HepG2 (cell line): ENCODE results near the gene KLC4. TPM values are rescaled to one million over a fixed set of nuclear protein-coding genes. Genes with fewer than 3 reads are reported as not detected.
A peak's percentile ranks its signal among the peaks of the same experiment; 100 is the strongest.

Experiments used
- ATAD3A ChIP-seq: sonication (generic); formaldehyde crosslinking; IDR thresholded peaks from 2 replicates; pipeline ENCODE4 v1.4.0; 2020; ENCODE audit warnings: missing genetic modification reagents
- BHLHE40 ChIP-seq: IDR thresholded peaks from 2 replicates; pipeline ENCODE4 v1.6.1; 2011; ENCODE audit warnings: low read length, improper control_type of control experiment
- GPN1 ChIP-seq: sonication (generic); formaldehyde crosslinking; IDR thresholded peaks from 2 replicates; pipeline ENCODE4 v1.5.1; 2020; ENCODE audit warnings: missing genetic modification reagents, borderline replicate concordance
- HDAC2 ChIP-seq: sonication (generic); formaldehyde crosslinking; IDR thresholded peaks from 2 replicates; pipeline ENCODE4 v1.4.0; 2020; ENCODE audit warnings: missing genetic modification reagents
- HHEX ChIP-seq: IDR thresholded peaks from 2 replicates; pipeline ENCODE4 v1.6.1; 2016; ENCODE audit warnings: control low read depth
- KLF11 ChIP-seq: IDR thresholded peaks from 2 replicates; pipeline ENCODE4 v1.6.1; 2016; ENCODE audit warnings: missing compliant biosample characterization
- KLF13 ChIP-seq: sonication (generic); formaldehyde crosslinking; IDR thresholded peaks from 2 replicates; pipeline ENCODE4 v1.4.0; 2020; ENCODE audit warnings: mild to moderate bottlenecking, missing genetic modification reagents
- LCORL ChIP-seq, 2 experiments: fragments of 450-650 bp in 1 of 2; sonication (generic) in 1 of 2; formaldehyde crosslinking in 1 of 2; IDR thresholded peaks; 2 replicates each; pipeline versions ENCODE4 v1.5.0 to v1.6.1; 2017 to 2020; ENCODE audit warnings: antibody characterized with exemption in 1 of 2, missing genetic modification reagents in 1 of 2
- MEIS2 ChIP-seq: sonication (generic); formaldehyde crosslinking; IDR thresholded peaks from 2 replicates; pipeline ENCODE4 v1.9.0; 2021; ENCODE audit warnings: mild to moderate bottlenecking, missing genetic modification reagents
- MTF1 ChIP-seq: sonication (generic); formaldehyde crosslinking; IDR thresholded peaks from 2 replicates; pipeline ENCODE4 v1.5.0; 2020; ENCODE audit warnings: missing genetic modification reagents
- MXI1 ChIP-seq: IDR thresholded peaks from 3 replicates; pipeline ENCODE4 v1.6.1; 2012; ENCODE audit warnings: low read depth, low read length, inconsistent platforms, borderline replicate concordance
- NKX3-1 ChIP-seq: sonication (generic); formaldehyde crosslinking; IDR thresholded peaks from 2 replicates; pipeline ENCODE4 v1.5.0; 2020; ENCODE audit warnings: missing genetic modification reagents
- RXRA ChIP-seq: sonication (generic); formaldehyde crosslinking; IDR thresholded peaks from 2 replicates; pipeline ENCODE4 v1.5.1; 2020; ENCODE audit warnings: missing genetic modification reagents
- SALL2 ChIP-seq: sonication (generic); formaldehyde crosslinking; IDR thresholded peaks from 2 replicates; pipeline ENCODE4 v1.8.1; 2023; ENCODE audit warnings: mild to moderate bottlenecking, missing genetic modification reagents, inconsistent platforms
- SAP130 ChIP-seq: IDR thresholded peaks from 2 replicates; pipeline ENCODE4 v1.6.1; 2016; ENCODE audit warnings: low read depth
- THAP11 ChIP-seq: IDR thresholded peaks from 2 replicates; pipeline ENCODE4 v1.6.1; 2016; ENCODE audit warnings: missing biosample characterization, missing genetic modification reagents
- ZFP1 ChIP-seq: IDR thresholded peaks from 2 replicates; pipeline ENCODE4 v1.6.1; 2016
- ZNF12 ChIP-seq: sonication (generic); formaldehyde crosslinking; IDR thresholded peaks from 2 replicates; pipeline ENCODE4 v1.5.0; 2020; ENCODE audit warnings: missing genetic modification reagents
- ZNF331 ChIP-seq: sonication (generic); formaldehyde crosslinking; IDR thresholded peaks from 2 replicates; pipeline ENCODE4 v1.4.0; 2020; ENCODE audit warnings: missing genetic modification reagents
- ZNF383 ChIP-seq: sonication (generic); formaldehyde crosslinking; IDR thresholded peaks from 2 replicates; pipeline ENCODE4 v1.4.0; 2020; ENCODE audit warnings: missing genetic modification reagents, mild to moderate bottlenecking, borderline replicate concordance
- ZNF431 ChIP-seq: sonication (generic); formaldehyde crosslinking; IDR thresholded peaks from 2 replicates; pipeline ENCODE4 v1.9.0; 2022; ENCODE audit warnings: missing genetic modification reagents, low read depth, mild to moderate bottlenecking, borderline replicate concordance
- ZNF724P ChIP-seq: sonication (generic); formaldehyde crosslinking; IDR thresholded peaks from 2 replicates; pipeline ENCODE4 v1.8.0; 2022; ENCODE audit warnings: missing genetic modification reagents, borderline replicate concordance
- polyA plus RNA-seq, 8 experiments: library from polyadenylated mRNA; depleted of rRNA in 3 of 8; stranded (reverse) in 7 of 8; unstranded in 1 of 8; fragments of >200 nt; fragmentation: Illumina TruSeq in 4 of 8; extraction: Trizol in 4 of 8; gene quantifications; 2 replicates each; pipeline versions ENCODE4 v1.2.1 to v1.2.3, GENCODE V29; 2011 to 2016; ENCODE audit warnings: low read depth in 4 of 8, missing spikeins in 1 of 8, mixed read lengths in 1 of 8; ENCODE audit not compliant: insufficient read depth in 1 of 8
- total RNA-seq, 5 experiments: library from RNA; depleted of rRNA; stranded (reverse); fragments of >200 nt; fragmentation: Illumina TruSeq; extraction: Trizol; gene quantifications; 2 replicates each; pipeline ENCODE4 v1.2.3, GENCODE V29; 2016; ENCODE audit warnings: low read depth in 1 of 5
- TF ChIP-seq, protein P1 (sequence below): sonication (generic); formaldehyde crosslinking; IDR thresholded peaks from 2 replicates; pipeline ENCODE4 v1.5.0; 2020; ENCODE audit warnings: missing genetic modification reagents
- TF ChIP-seq, protein P2 (sequence below): fragments of 450-650 bp; IDR thresholded peaks from 2 replicates; pipeline ENCODE4 v1.6.1; 2017
- TF ChIP-seq, protein P3 (sequence below): sonication (generic); formaldehyde crosslinking; IDR thresholded peaks from 2 replicates; pipeline ENCODE4 v1.5.0; 2020; ENCODE audit warnings: missing genetic modification reagents, mild to moderate bottlenecking, borderline replicate concordance
- TF ChIP-seq, protein P4 (sequence below): IDR thresholded peaks from 2 replicates; pipeline ENCODE4 v1.6.1; 2012; ENCODE audit warnings: inconsistent platforms
- TF ChIP-seq, protein P5 (sequence below), 2 experiments: sonication (generic) in 1 of 2; formaldehyde crosslinking in 1 of 2; IDR thresholded peaks; 2 replicates each; pipeline versions ENCODE4 v1.4.0 to v1.6.1; 2018 to 2020; ENCODE audit warnings: missing genetic modification reagents in 2 of 2, borderline replicate concordance in 1 of 2, low read depth in 1 of 2, mild to moderate bottlenecking in 1 of 2, missing biosample characterization in 1 of 2

Gene KLC4
- total and polyA plus RNA-seq, 2 of the 13 experiments (the other 11 are each of a cell fraction or from before 2014, with no cell fraction given) = 45.4 to 70.4 TPM

DNA sequence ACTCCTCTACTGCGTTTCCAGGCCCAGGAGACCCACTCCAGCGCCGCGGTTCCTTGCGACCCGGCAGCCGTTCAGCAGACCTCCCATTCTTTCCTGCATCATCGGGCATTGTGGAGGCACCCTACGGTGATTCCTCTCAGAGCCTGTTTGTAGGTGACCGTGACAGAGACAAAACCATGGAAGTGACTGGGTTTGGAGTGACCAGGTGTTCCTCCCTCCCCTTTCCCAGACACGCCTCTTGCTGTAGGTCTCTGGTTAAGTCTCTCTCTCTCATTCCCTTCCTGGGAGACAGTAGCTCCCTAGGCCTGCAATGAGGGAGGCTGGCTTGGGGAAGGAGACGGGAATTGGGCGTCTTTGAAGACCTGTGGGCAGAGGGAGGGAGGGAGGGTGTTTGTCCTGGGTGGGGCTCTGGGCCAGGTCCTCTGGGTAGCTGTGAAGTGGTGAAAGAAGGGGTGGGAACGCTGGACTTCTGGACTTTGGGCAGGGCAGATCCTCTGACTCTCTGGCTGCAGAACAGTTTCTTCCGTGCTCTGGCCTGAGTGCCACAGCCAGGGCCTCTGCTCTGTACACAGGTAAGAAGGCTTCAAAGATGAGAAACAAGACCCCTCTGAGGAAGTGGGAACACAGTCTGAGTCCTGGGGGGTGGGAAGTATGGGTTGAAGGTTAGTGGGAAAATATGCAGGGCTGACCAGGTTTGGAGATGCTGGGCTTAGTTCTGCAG is 763 bp downstream of the KLC4 start (continued):
- 0 out of 3 replicates have a peak, but pooled peaks have one; percentile 5 for TF ChIP-seq MXI1
- no peak for TF ChIP-seq ATAD3A (CRISPR knock-in tag)
- TF ChIP-seq KLF11 (CRISPR knock-in tag) = 0 out of 2 replicates have a peak, but pooled peaks have one; percentile 69
- TF ChIP-seq ZFP1 (CRISPR knock-in tag) = no peak
- TF ChIP-seq MEIS2 (CRISPR knock-in tag) = peak; percentile 13; the same call in 1 of the 2 replicates
- peak; percentile 80 for TF ChIP-seq ZNF331 (CRISPR knock-in tag)
- peak; percentile 84; the same call in 1 of the 2 replicates for TF ChIP-seq ZNF383 (CRISPR knock-in tag)
- TF ChIP-seq MTF1 (CRISPR knock-in tag) = no peak
- TF ChIP-seq, protein P1, sequence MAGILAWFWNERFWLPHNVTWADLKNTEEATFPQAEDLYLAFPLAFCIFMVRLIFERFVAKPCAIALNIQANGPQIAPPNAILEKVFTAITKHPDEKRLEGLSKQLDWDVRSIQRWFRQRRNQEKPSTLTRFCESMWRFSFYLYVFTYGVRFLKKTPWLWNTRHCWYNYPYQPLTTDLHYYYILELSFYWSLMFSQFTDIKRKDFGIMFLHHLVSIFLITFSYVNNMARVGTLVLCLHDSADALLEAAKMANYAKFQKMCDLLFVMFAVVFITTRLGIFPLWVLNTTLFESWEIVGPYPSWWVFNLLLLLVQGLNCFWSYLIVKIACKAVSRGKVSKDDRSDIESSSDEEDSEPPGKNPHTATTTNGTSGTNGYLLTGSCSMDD (CRISPR knock-in tag) = no peak
- TF ChIP-seq RXRA (CRISPR knock-in tag) = no peak; the same call in none of the 2 replicates
- TF ChIP-seq GPN1 (CRISPR knock-in tag) = no peak
- TF ChIP-seq, protein P2, sequence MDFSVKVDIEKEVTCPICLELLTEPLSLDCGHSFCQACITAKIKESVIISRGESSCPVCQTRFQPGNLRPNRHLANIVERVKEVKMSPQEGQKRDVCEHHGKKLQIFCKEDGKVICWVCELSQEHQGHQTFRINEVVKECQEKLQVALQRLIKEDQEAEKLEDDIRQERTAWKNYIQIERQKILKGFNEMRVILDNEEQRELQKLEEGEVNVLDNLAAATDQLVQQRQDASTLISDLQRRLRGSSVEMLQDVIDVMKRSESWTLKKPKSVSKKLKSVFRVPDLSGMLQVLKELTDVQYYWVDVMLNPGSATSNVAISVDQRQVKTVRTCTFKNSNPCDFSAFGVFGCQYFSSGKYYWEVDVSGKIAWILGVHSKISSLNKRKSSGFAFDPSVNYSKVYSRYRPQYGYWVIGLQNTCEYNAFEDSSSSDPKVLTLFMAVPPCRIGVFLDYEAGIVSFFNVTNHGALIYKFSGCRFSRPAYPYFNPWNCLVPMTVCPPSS = no peak
- TF ChIP-seq BHLHE40 = no peak; the same call in 1 of the 2 replicates
- TF ChIP-seq SALL2 (CRISPR knock-in tag) = no peak; the same call in 1 of the 2 replicates
- TF ChIP-seq, protein P3, sequence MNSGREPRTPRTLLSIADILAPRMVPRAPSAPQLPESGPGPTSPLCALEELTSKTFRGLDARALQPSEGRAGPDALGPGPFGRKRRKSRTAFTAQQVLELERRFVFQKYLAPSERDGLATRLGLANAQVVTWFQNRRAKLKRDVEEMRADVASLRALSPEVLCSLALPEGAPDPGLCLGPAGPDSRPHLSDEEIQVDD (CRISPR knock-in tag) = 0 out of 2 replicates have a peak, but pooled peaks have one; percentile 19
- TF ChIP-seq SAP130 (CRISPR knock-in tag) = peak; percentile 86
- no peak; the same call in 1 of the 2 replicates for TF ChIP-seq ZNF12 (CRISPR knock-in tag)
- TF ChIP-seq ZNF724P = 0 out of 2 replicates have a peak, but pooled peaks have one; percentile 49
- no peak; the same call in 1 of the 2 replicates for TF ChIP-seq ZNF431 (CRISPR knock-in tag)
- TF ChIP-seq, protein P4, sequence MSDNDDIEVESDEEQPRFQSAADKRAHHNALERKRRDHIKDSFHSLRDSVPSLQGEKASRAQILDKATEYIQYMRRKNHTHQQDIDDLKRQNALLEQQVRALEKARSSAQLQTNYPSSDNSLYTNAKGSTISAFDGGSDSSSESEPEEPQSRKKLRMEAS = 0 out of 2 replicates have a peak, but pooled peaks have one; percentile 7
- TF ChIP-seq, protein P5, sequence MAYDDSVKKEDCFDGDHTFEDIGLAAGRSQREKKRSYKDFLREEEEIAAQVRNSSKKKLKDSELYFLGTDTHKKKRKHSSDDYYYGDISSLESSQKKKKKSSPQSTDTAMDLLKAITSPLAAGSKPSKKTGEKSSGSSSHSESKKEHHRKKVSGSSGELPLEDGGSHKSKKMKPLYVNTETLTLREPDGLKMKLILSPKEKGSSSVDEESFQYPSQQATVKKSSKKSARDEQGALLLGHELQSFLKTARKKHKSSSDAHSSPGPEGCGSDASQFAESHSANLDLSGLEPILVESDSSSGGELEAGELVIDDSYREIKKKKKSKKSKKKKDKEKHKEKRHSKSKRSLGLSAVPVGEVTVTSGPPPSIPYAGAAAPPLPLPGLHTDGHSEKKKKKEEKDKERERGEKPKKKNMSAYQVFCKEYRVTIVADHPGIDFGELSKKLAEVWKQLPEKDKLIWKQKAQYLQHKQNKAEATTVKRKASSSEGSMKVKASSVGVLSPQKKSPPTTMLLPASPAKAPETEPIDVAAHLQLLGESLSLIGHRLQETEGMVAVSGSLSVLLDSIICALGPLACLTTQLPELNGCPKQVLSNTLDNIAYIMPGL (CRISPR knock-in tag; IDR thresholded peaks at IDR 0.05; ENCODE audit: borderline replicate concordance in 1 of 2, low read depth in 1 of 2) = peak in 1 of 2 experiments; percentile 67; a peak in 3 of 4 replicates
- peak; percentile 84 for TF ChIP-seq HDAC2 (CRISPR knock-in tag)
- TF ChIP-seq THAP11 (CRISPR knock-in tag) = peak; percentile 19; the same call in 1 of the 2 replicates
- TF ChIP-seq NKX3-1 (CRISPR knock-in tag) = no peak
- TF ChIP-seq HHEX = no peak
- TF ChIP-seq LCORL (IDR thresholded peaks at IDR 0.05) = no peak
- peak; percentile 90 for TF ChIP-seq LCORL (CRISPR knock-in tag; IDR thresholded peaks at IDR 0.05)
- no peak for TF ChIP-seq KLF13
